Heart left ventricle (tissue), 13 donors: ENCODE measurements around the gene EHMT1.

Source experiments
- CTCF ChIP-seq, 12 donors: fragments of 200-600 bp; sonication (generic) in 4 of 12; IDR thresholded peaks; one replicate each; pipeline versions ENCODE4 v1.5.0 to v1.8.0; 2018 to 2022; ENCODE audit warnings: antibody characterized with exemption in 12 of 12, mild to moderate bottlenecking in 5 of 12
- POLR2A ChIP-seq, 2 donors: fragments of 450-650 bp; IDR thresholded peaks; one replicate each; pipeline ENCODE4 v1.6.1; 2017; ENCODE audit warnings: antibody characterized with exemption in 2 of 2, mild to moderate bottlenecking in 2 of 2, moderate library complexity in 2 of 2
- donor health status: ischemic (EF 13 %, LVEDD 7.1; RV severe dilation, severe dysfunction).
- donor health status: DM: no; HTN: yes; CAD: no.
- donor health status: DM: no; HTN: no; CAD: no.
- donor health status: ischemic (EF 25% LVEDD 6.9; RV normal size, moderate dysfunction).
- donor health status: ischemic (EF 25% LVEDD 5.7; RV mildly dilated, moderate dysfunction).
- donor health status: ischemic (EF 35%, LVEDD 5.7; RV mildly dilated, moderate dysfunction).
- donor health status: nonischemic (EF 11% LVEDD 7.7; RV severe dilation, severe dysfunction).
- donor health status: DM: yes; HTN: yes; CAD: no.
- donor health status: PGD.
- donor health status: ischemic (EF 29% LVEDD 5.4; RV normal size, mild dysfunction).
- donor health status: nonischemic (EF 23%, LVEDD 6.1; RV moderate dilation, normal function).

GRCh38 chr9:137581361-137582285, 37.2 kb upstream of the EHMT1 start:
- TF ChIP-seq POLR2A (IDR thresholded peaks at IDR 0.05) (no peak), CTCF (IDR thresholded peaks at IDR 0.05) (no peak)
